GM12878 (cell line): Measurements from ENCODE around the gene UBAP2. TPM values are rescaled to one million over a fixed set of nuclear protein-coding genes. Genes with fewer than 3 reads are reported as not detected.

Source experiments
- ATAC-seq: fragments of 200-7000 bp; cut with Tn5 transposase; 3 replicates; pipeline ENCODE4 v1.9.1; 2020; ENCODE audit warnings: mild to moderate bottlenecking, moderate library complexity
- BruUV-seq: library from RNA; stranded (reverse); fragments of 400-500 nt; replicated peaks from 2 replicates; lab custom pipeline; 2021; lab: Mats Ljungman, UMichigan
- CTCF ChIA-PET: fragments of 300-600 bp; sonication (Branson Sonifier 250); formaldehyde crosslinking; extraction: SDS; loops from one replicate; lab custom pipeline; 2021; ENCODE audit warnings: inconsistent platforms; lab: Yijun Ruan, JAX
- POLR2A ChIA-PET: fragments of 350-600 bp; formaldehyde crosslinking; extraction: SDS; loops from one replicate; lab custom pipeline; 2021; ENCODE audit warnings: inconsistent platforms; lab: Charles Lee
- RAD21 ChIA-PET: fragments of 300-600 bp; sonication (Branson Sonifier 250); formaldehyde crosslinking; loops from one replicate; lab custom pipeline; 2023; ENCODE audit warnings: antibody characterized with exemption; ENCODE audit not compliant: unreplicated experiment; lab: Charles Lee
- SMC1A ChIA-PET: fragments of 300-600 bp; sonication (Branson Sonifier 250); formaldehyde crosslinking; loops from one replicate; lab custom pipeline; 2023; ENCODE audit not compliant: unreplicated experiment, uncharacterized antibody; lab: Charles Lee
- DNase-seq: peaks from one replicate; pipeline ENCODE4 v3.0.0-alpha.2; 2011; ENCODE audit warnings: low read depth, low spot score
- FAIRE-seq: peaks from 3 replicates; lab custom pipeline; 2011; peaks lifted over from hg19 to GRCh38; lab: Jason Lieb, UNC
- H2AFZ ChIP-seq: 2 replicates; pipeline ENCODE4 v1.6.0; 2011; ENCODE audit warnings: low read depth, low read length, control low read depth; ENCODE audit not compliant: control insufficient read depth
- H3K27ac ChIP-seq: 2 replicates; pipeline ENCODE4 v1.5.1; 2011; ENCODE audit warnings: control low read depth; ENCODE audit not compliant: control insufficient read depth, insufficient read depth
- H3K27me3 ChIP-seq, 2 experiments: replicated peaks in 1 of 2; 2 replicates each; pipeline versions ENCODE4 v1.6.0 to v1.6.1; 2011; ENCODE audit warnings: low read length in 1 of 2; ENCODE audit not compliant: control insufficient read depth in 2 of 2, insufficient read depth in 2 of 2
- H3K36me3 ChIP-seq, 2 experiments: 2 replicates each; pipeline ENCODE4 v1.5.1; 2011; ENCODE audit warnings: low read length in 1 of 2; ENCODE audit not compliant: control insufficient read depth in 2 of 2, insufficient read depth in 2 of 2
- H3K4me1 ChIP-seq: 2 replicates; pipeline ENCODE4 v1.6.1; 2011; ENCODE audit warnings: mild to moderate bottlenecking, low read length, moderate library complexity, mixed read lengths; ENCODE audit not compliant: control insufficient read depth, insufficient read depth
- H3K4me2 ChIP-seq: 2 replicates; pipeline ENCODE4 v1.6.0; 2011; ENCODE audit warnings: control low read depth; ENCODE audit not compliant: control insufficient read depth, insufficient read depth
- H3K4me3 ChIP-seq: fragments of 200-600 bp; sonication (generic); 2 replicates; pipeline ENCODE4 v1.5.1; 2016
- H3K79me2 ChIP-seq: 2 replicates; pipeline ENCODE4 v1.6.0; 2011; ENCODE audit warnings: low read length; ENCODE audit not compliant: control insufficient read depth, insufficient read depth
- H3K9ac ChIP-seq: 2 replicates; pipeline ENCODE4 v1.8.0; 2011; ENCODE audit warnings: low read length, control low read depth, mixed read lengths; ENCODE audit not compliant: control insufficient read depth, insufficient read depth
- H3K9me3 ChIP-seq: replicated peaks from 3 replicates; pipeline ENCODE4 v1.5.1; 2011; ENCODE audit warnings: mild to moderate bottlenecking, low read length; ENCODE audit not compliant: control insufficient read depth, insufficient read depth
- H4K20me1 ChIP-seq: 2 replicates; pipeline ENCODE4 v1.6.0; 2011; ENCODE audit not compliant: control insufficient read depth, insufficient read depth
- DPF2 ChIP-seq: fragments of 450-650 bp; IDR thresholded peaks from 2 replicates; pipeline ENCODE4 v1.6.1; 2017; ENCODE audit warnings: mild to moderate bottlenecking
- E4F1 ChIP-seq: fragments of 450-650 bp; IDR thresholded peaks from 2 replicates; pipeline ENCODE4 v1.6.1; 2018; ENCODE audit warnings: borderline replicate concordance, mild to moderate bottlenecking; ENCODE audit not compliant: partially characterized antibody
- HDAC2 ChIP-seq: fragments of 200-600 bp; sonication (generic); IDR thresholded peaks from 2 replicates; pipeline ENCODE4 v1.6.1; 2017
- HDAC6 ChIP-seq: fragments of 200-600 bp; sonication (generic); IDR thresholded peaks from one replicate; pipeline ENCODE4 v1.8.0; 2017; ENCODE audit warnings: antibody characterized with exemption; ENCODE audit not compliant: unreplicated experiment
- MEF2A ChIP-seq: IDR thresholded peaks from 2 replicates; pipeline ENCODE4 v1.6.1; 2011; ENCODE audit warnings: low read depth, mild to moderate bottlenecking, low read length, moderate library complexity; ENCODE audit not compliant: insufficient read depth
- SMARCA5 ChIP-seq: fragments of 450-650 bp; IDR thresholded peaks from 2 replicates; pipeline ENCODE4 v1.6.1; 2017; ENCODE audit warnings: mild to moderate bottlenecking
- TBL1XR1 ChIP-seq: IDR thresholded peaks from 2 replicates; pipeline ENCODE4 v1.6.1; 2012; ENCODE audit warnings: low read depth, low read length, improper control_type of control experiment
- WGBS: methylation state at CpG from one replicate; pipeline ENCODE4 v1.1.6; 2016; ENCODE audit warnings: low lambda C conversion rate; ENCODE audit not compliant: insufficient replicate concordance, insufficient coverage; ENCODE audit errors: missing lambda C conversion rate; 5-methylcytosine and 5-hydroxymethylcytosine counted together
- in situ Hi-C: fragments of 300-500 bp; cut with MboI; formaldehyde crosslinking; loops from 9 replicates; pipeline ENCODE4 v1.14.3; 2018; ENCODE audit warnings: mixed read lengths
- intact Hi-C: fragments of 100-400 bp; cut with micrococcal nuclease; formaldehyde crosslinking; loops from one replicate; pipeline ENCODE4 v1.14.2; 2022; ENCODE audit not compliant: unreplicated experiment
- polyA plus RNA-seq, 11 experiments: library from polyadenylated mRNA; depleted of rRNA in 4 of 11; unstranded in 6 of 11; stranded (reverse) in 5 of 11; fragments of >200 nt; fragmentation: Nextera tagmentation in 4 of 11; fragmentation: Illumina TruSeq in 1 of 11; extraction: Ambion mirVana in 4 of 11; extraction: Trizol in 1 of 11; gene quantifications; 1 replicate in 1 of 11; 2 replicates in 10 of 11; pipeline versions ENCODE4 v1.2.1 to v1.2.3, GENCODE V29; 2011 to 2016; ENCODE audit warnings: inconsistent platforms in 2 of 11, missing spikeins in 2 of 11, low read depth in 1 of 11
- total RNA-seq, 4 experiments: library from RNA; depleted of rRNA in 3 of 4; stranded (reverse); fragments of >200 nt in 3 of 4; fragmentation: Illumina TruSeq in 1 of 4; extraction: Trizol in 1 of 4; gene quantifications; 2 replicates each; pipeline versions ENCODE4 v1.2.1 to v1.2.3, GENCODE V29; 2013 to 2021

The UBAP2 gene
- total and polyA plus RNA-seq, 10 of the 15 experiments (the other 5 are each of a cell fraction or from before 2014, with no cell fraction given) = 8.5 to 48.2 (median 28.1) TPM

- TF ChIP-seq E4F1 = no peak
Measured at GRCh38 chr9:34059954-34060353, 11.3 kb upstream of the UBAP2 start (continued).

GRCh38 chr9:34059281-34059680 is 10.6 kb upstream of the UBAP2 start:
- ChIA-PET CTCF (no interaction called here), POLR2A (interaction anchor here (0.6 to 0.7 kb wide), 2 partner anchors 114 to 579 kb away, joined by 3 to 4 read pairs; no protein-coding TSS in a partner anchor), SMC1A (no interaction called here), RAD21 (no interaction called here)
- Histone ChIP-seq H3K9me3 (no peaks in the 10 kb centered on the region), H3K79me2 (no peaks in the 10 kb centered on the region), H3K27ac (no peak overlapping the region), H4K20me1 (no peaks in the 10 kb centered on the region), H3K4me2 (no peak overlapping the region), H3K4me3 (no peak overlapping the region), H3K27me3 (no peaks in the 10 kb centered on the region), H3K4me1 (no peaks in the 10 kb centered on the region), H3K9ac (no peak overlapping the region), H3K36me3 (no peaks in the 10 kb centered on the region), H2AFZ (no peak overlapping the region)
- FAIRE-seq = no peak
- WGBS = 62% methylated on average over 3 of the region's 3 CpGs
- ATAC-seq = no peak
- DNase-seq = no peak
- TF ChIP-seq MEF2A (no peak), TBL1XR1 (no peak), SMARCA5 (no peak), HDAC6 (no peak), DPF2 (no peak), HDAC2 (no peak)
- in situ Hi-C loops = no loop called here
- intact Hi-C loops = no loop called here
- no TSS peak for BruUV-seq
